NCI-H1105 treated with DMSO at 0.1 percent for 48 hours (cell line): ENCODE data around the gene LARGE1.
"Not testable (repeated sequence)": the region's sequence is repeated elsewhere in the genome, so short reads cannot be mapped to it uniquely, and the experiment has no call there.

Experiments
- DNase-seq: peaks from one replicate; lab custom pipeline; 2025; lab: John Stamatoyannopoulos, UW

Gene LARGE1

DNA sequence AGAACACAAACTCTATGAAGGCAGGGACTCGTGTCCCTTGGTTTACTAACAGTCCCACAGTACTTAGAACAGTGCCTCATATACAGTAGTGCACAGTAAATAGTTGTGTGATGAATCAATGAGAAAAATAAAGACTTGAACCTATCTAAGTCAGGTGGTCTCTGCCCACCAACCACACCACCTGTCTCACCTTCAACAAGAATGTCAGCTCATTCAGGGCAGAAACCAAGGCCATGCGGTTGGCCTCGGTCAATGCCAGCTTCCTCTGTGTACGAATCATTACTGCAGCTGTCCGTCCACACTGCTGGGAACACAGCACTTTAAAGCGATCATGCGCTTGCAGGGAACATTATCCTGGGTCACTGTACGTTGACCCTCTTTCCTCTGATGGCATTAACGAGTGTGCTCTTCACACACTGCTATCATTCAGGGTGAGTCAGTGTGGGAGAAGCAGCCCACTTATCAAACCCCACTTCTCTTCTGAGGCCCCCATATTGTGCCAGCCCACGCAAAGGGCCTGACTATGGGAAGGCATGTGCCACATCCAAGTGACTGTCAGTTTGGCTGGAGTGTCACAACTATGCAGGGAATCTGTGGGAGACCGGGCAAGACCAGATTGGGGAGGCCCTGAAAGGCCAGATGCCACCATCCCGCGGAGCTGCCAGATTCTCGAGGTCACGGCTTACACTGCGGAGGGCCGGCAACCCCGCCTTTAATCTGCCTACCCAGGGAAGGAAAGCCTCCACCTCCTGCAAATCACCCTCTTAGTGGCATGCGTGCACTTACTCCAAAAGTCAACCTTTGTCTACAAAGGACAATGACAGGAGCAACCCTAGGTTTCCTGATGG is 36.1 kb downstream of the LARGE1 start:
- no peak for DNase-seq

DNA sequence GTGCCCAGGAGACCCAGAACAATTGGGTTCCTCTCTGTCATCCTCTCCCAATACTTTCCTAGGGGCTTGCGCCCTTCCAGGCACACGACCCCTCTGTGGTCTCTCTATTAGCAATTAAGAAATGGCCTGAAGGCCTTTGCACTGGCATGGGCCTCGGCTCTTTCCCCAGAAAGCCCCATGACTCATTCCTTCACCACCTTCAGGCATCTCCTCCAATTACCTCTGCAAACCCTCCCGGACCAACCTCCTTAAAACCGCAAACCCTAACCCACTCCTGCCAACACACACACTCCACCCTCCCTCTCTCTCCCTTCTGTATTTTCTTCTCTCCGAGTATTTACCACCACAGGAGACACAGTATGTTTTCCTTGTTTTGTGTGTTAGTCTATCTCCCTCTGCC is 36.7 kb downstream of the LARGE1 start:
- DNase-seq = no peak

DNA sequence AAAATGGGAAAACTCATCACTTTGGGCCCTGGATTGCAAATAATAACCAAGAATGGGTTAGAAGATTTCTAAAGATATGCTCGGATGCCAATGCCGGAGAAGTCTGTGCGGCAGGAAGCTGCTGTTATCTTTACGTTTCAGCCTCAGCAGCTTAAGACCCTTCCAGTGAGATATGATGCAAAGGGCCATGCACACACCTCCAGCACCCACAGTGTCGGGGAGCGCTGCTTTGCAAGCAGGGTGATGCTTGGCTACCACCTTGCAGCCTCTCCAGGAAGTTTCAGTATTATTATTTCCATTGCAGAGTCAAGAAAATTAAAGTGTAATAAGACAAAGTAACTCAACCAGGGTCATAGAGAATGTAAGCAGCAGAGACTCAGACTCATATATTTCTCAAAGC is 37.3 kb downstream of the LARGE1 start:
- DNase-seq = no peak

DNA sequence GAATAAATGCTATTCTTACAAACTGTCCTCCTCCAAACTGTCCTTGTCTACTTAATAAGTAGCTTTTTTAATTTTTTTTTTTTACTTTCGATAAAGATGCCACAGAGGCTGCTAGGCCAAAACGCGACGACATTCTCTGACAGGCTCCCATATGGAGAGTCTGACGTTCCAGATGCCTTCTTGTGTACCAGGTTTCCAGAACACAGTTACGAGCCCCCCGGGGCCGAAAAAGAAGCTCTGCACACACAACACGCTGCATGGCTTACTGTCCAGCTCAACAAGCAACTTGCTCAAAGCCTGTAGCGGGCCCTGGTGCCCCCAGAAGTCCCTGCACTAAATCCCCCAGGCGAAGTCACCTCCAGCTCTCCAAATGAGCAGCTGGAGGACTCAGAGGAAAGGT is 39.3 kb downstream of the LARGE1 start:
- DNase-seq = no peak

DNA sequence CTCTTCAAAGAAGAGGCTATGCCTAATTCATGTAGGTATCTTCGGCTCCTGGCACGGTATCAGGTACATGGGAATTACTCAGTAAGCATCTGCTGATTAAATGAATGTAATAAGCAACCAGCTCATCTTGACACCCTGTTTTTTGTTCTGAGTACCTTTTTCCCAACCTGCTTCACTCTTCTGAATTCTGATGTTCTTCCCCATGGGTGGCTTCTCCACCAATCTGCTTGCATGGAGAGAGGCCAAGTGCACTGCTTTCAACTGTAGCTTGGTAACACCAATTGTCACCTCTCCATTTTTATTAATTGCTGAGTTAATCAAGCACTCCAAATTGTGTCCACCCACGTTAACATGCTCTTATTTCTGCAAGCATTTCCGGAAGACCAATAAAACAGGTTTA is 40.5 kb downstream of the LARGE1 start:
- no peak for DNase-seq

DNA sequence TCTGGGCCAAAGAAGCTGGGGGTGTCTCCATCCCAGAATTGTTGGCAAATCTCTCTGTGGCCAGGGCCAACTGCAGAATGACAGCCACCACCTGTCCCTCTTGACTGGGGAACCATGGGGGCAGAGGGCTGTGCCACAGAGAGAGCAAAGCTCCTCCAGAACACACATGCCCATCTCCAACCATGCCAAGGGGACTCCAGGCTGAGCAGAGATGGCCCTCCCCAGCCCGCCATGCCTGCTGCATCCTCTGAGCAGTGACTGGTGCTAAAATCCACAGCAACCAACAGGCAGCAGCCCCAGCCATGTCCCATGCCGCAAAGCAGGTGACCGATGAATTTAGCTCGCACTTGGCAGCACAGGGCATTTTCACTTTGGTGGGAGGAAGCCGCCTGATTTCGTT is 45.0 kb downstream of the LARGE1 start:
- DNase-seq = no peak

DNA sequence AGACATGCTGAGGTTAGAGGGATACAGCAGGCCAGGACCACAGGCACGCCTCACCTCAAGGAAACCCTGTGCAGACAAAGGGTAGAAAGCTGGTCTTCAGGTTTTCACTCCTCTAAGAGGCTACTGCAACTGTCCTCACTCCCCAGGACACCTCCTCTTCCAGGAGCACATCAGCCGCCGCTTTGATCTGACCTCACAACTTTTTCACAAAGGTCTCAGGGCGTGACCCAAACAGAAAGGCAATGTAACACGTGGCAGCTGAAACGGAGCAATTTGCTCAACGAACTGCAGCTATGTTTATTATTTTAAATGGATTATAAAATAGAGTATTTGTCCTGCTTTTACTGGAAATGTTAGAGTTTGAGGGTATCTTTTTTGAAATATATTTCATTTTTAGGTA is 46.1 kb downstream of the LARGE1 start:
- no peak for DNase-seq

GRCh38 chr22:33873666-33874065 is 46.6 kb downstream of the LARGE1 start:
- DNase-seq = no peak

DNA sequence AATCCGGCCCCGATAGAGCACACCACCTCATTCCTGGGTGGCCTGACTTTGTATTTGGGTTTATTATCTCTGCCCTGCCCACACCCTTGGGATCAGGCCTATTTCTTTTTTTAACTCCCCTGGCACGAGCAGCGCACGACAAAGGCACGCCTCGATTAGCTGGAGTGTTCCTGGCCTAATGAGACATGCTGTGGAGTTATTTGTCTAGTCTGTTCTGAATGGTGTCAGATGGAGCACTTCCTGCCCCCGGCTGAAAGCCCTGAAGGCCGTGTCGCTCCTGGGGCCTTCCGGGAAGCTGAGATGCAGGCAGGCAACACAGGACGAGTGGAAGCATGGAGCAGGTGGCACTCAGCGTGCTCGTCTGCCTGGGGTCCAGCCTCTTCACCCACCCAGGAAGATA is 47.1 kb downstream of the LARGE1 start:
- no peak for DNase-seq

GRCh38 chr22:33871935-33872334 is 48.3 kb downstream of the LARGE1 start:
- no peak for DNase-seq

GRCh38 chr22:33869946-33870345 is 50.3 kb downstream of the LARGE1 start:
- DNase-seq = no peak

GRCh38 chr22:33867971-33868370 is 52.3 kb downstream of the LARGE1 start:
- no peak for DNase-seq

DNA sequence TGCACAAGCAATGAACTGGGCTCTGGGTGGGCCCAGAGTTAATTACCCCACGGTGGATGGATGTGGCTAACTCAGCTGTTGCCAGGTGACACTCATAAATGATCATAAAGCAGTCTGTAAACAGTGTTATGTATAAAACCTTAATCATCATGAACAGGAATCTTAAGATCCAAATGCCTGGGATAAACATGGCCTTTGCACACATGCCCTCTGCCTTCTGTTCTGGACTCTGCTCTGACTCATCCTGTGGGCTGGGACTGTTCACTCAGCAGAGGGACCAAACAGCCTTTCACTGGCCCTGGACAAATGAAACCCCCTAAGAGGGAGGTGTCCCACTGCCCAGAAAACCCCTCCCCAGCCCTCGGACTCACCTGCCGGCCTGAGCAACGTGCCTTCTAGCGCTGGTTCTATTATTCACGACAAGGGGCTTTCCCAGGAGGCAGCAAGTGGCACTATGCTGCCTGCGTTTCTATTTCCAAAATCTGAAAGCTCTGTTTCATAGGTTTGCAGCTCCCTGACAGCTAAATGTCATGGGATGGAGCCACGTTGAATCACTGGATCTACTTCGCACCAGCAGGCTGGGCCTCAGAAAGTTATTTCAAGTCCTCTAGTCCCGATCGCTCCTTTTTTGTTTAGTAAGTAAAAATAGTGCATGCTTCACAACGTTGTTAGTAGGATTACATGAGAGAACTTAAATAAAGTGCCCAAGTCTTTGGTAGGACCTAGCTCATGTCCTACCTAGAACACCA is 53.0 kb downstream of the LARGE1 start:
- no peak for DNase-seq

DNA sequence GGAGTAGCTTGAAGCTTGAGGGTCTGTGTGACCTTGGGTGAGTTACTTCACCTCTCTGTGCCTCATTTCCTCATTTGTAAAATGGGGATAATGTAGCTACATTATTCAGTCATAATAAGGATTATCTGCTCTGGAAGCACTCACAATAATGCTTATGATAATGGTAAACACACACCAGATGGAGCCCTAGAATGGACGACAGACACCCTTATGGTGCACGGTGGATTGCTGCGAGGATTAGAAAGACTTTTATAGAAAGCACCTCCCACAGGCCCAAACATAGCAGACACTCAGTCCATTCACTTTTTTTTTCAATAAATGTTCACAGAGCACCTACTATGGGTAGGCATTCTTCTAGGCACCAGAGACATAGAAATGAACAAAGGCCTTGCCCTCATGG is 53.8 kb downstream of the LARGE1 start:
- DNase-seq = no peak

DNA sequence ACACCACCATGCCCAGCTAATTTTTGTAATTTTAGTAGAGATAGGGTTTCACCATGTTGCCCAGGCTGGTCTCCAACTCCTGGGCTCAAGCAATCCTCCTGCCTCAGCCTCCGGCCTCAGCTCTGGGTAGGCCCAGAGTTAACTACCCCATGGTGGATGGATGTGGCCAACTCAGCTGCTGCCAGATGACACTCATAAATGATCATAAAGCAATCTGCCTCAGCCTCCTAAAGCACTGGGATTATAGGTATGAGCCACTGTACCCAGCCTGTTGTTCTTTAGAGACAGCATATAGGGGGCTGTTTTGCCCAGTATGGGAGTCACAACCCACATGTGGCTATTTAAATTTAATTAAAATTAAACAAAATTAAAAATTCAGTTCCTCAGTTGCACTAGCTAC is 54.3 kb downstream of the LARGE1 start:
- DNase-seq = no peak

DNA sequence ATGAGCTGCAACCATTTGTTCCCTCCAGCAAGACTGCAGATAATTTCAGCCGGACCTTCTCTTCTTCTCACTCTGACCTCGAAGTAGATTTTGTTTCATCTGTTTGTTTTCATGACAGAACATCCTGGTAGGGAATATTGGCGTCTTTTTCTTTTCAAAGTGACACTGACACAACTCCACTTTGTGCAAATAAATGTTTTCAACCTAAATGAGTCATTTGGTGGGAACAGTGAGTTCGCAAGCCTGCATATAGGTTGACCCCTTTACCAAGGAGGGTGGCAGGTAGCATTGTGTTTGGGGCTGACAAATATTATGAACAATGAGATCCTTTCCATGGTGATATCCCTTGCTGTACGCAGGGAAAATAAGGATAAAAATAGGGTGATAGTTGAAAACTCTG is 55.0 kb downstream of the LARGE1 start:
- DNase-seq = no peak

DNA sequence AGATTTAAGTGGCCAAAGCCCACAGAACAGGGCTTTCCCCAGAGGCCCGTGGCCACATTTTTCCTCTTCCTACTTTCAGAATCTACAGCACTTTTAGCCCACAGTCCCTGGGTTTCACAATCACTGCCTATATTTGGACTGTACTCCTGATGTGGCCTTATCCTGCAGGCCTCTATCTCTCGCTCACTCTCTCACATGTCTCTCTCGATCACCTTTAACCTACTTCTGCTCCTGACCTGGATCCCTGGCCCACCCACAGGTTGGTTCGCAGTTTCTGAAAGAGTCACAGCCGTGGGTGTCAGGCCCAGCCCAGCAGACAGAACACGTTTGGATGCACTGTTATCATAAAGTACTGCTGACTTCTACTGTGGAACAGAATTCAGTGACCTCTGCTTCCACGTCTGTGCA is 55.5 kb downstream of the LARGE1 start:
- no peak for DNase-seq

DNA sequence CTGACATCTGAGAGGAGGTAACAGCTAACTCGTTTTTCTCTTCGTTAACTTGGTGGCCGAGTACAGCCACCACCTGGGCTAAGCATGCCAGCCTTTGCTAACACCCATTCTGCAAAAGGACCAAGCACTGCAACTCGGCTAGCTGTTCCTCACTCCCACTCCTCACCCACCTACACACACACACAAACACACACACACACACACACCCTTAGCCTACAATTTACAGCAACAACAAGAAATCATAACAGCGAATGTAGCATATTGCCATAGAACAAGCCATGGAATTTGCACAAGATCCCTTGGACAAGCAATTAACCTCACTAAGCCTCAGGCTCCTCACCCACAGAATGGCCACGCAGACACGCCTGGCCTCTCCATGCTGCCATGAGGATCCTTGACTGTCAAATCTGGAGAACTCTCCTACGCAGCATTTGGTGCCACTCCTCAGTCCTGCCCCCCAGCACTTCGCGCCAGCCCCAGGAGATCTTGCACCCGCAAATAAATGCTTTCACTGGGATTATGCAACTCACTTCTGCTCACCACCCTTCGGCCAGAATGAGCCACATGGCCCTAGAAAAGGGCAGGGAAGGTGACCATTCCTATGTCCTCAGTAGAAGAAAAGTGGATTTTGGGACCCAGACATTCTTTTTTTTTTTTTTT is 58.9 kb downstream of the LARGE1 start:
- DNase-seq = no peak

DNA sequence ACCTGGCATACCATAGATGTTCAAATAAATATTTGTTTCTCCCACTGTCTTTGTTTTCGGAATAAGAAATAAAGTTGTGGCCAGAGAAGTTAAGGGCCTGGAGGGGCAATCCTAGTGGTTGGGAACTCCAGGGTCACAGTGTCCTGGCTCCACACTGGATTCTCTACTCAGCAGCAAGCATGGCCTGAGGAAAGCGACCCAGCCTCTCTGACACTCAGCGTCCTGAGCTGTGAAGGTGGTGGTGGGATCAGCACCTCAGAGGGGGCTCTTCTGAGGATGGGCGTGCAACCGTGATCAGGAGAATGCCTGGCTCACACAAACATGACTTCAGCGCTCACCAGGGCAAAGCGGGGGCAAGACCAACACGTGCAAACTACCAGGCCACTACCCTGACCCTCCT is 59.9 kb downstream of the LARGE1 start:
- no peak for DNase-seq

GRCh38 chr22:33859311-33859710 is 61.0 kb downstream of the LARGE1 start:
- no peak for DNase-seq

GRCh38 chr22:33858653-33859052 is 61.6 kb downstream of the LARGE1 start:
- not testable (repeated sequence) for DNase-seq

DNA sequence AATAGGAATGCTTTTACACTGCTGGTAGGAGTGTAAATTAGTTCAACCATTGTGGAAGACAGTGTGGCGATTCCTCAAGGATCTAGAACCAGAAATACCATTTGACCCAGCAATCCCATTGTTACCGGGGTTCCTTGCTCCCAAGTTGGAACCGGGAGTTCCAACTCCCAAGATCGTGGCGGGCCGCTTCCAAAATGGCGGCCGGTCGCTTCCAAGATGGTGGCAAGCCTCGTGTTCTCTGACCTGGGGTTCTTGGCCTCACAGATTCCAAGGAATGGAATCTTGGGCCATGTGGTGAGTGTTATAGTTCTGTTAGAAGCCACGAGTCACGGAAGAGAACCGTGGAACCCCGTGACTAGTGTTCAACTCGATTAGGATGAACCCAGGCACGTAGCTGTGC is 62.5 kb downstream of the LARGE1 start:
- DNase-seq = not testable (repeated sequence)

DNA sequence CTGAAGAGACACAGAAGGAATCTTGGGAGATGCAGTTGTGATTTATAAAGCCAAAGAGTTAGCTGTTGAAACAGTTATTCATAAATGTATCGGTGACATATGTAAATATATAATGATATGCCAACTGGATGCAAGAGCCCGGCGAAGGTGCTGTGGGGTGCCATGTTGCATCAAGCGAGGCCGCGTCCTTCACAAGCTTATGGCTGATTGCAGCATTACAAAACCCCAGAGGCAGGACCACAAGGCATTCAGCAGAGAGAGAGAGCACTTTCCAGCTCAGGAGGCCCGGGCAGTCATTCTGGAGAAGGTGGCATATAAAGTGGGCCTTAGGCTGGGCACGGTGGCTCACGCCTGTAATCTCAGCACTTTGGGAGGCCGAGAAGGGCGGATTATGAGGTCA is 65.6 kb downstream of the LARGE1 start:
- no peak for DNase-seq
